Measurements from ENCODE around the gene FAM118A. TPM values are rescaled to one million over a fixed set of nuclear protein-coding genes. Genes with fewer than 3 reads are reported as not detected.

The FAM118A gene
- total RNA-seq, 2 donors from 2014 or later: 13.0 to 149 TPM

- H3K27me3 ChIP-seq: no peaks in the 10 kb centered on the region
- H3K27ac ChIP-seq: no peak overlapping the region
- intact Hi-C loops (cut with DNase I): no loop called here
- no peak overlapping the region for H3K4me3 ChIP-seq
- H3K4me1 ChIP-seq: no peaks in the 10 kb centered on the region
- 72 to 87% methylated on average over 3 of the region's 3 CpGs for WGBS, 2 donors
- no peaks in the 10 kb centered on the region for H3K9me3 ChIP-seq
- TF ChIP-seq POLR2A (IDR thresholded peaks at IDR 0.05) (no peak), CTCF (IDR thresholded peaks at IDR 0.05) (no peak)
- ATAC-seq (no peak), DNase-seq (no peak)
- H3K36me3 ChIP-seq (replicated peaks in 1 of 2; ENCODE audit: insufficient read depth in 1 of 2, low read depth in 2 of 2): no peaks in the 10 kb centered on the region
These were observed 66.3 kb downstream of the FAM118A start for GRCh38 chr22:45376009-45376408.

- Histone ChIP-seq H3K36me3 (replicated peaks in 1 of 2; ENCODE audit: insufficient read depth in 1 of 2, low read depth in 2 of 2) (no peaks in the 10 kb centered on the region), H3K4me1 (no peaks in the 10 kb centered on the region), H3K9me3 (no peaks in the 10 kb centered on the region), H3K4me3 (no peak overlapping the region), H3K27ac (no peak overlapping the region), H3K27me3 (no peaks in the 10 kb centered on the region)
- ATAC-seq (no peak), DNase-seq (peak in 3 of 4 donors; percentile 22 to 49 (median 36))
- WGBS, 2 donors: 54 to 75% methylated on average over 1 of the region's 1 CpG
- TF ChIP-seq CTCF (IDR thresholded peaks at IDR 0.05) (no peak), POLR2A (IDR thresholded peaks at IDR 0.05) (no peak)
- intact Hi-C loops (cut with DNase I): no loop called here
These were observed 67.0 kb downstream of the FAM118A start for GRCh38 chr22:45376703-45377102.

GRCh38 chr22:45381348-45381747 is 71.6 kb downstream of the FAM118A start:
- Histone ChIP-seq H3K36me3 (replicated peaks in 1 of 2; ENCODE audit: insufficient read depth in 1 of 2, low read depth in 2 of 2) (no peaks in the 10 kb centered on the region), H3K4me1 (no peaks in the 10 kb centered on the region), H3K27ac (no peak overlapping the region), H3K4me3 (no peak overlapping the region), H3K27me3 (no peaks in the 10 kb centered on the region), H3K9me3 (no peaks in the 10 kb centered on the region)
- intact Hi-C loops (cut with DNase I): no loop called here
- no peak for ATAC-seq
- WGBS, 2 donors: 78 to 86% methylated on average over 2 of the region's 2 CpGs
- no peak for DNase-seq
- TF ChIP-seq POLR2A (IDR thresholded peaks at IDR 0.05) (no peak), CTCF (IDR thresholded peaks at IDR 0.05) (no peak)

GRCh38 chr22:45389546-45389945 is 79.8 kb downstream of the FAM118A start:
- no peak overlapping the region for H3K27ac ChIP-seq
- H3K4me1 ChIP-seq: no peaks in the 10 kb centered on the region
- TF ChIP-seq CTCF (IDR thresholded peaks at IDR 0.05) (no peak), POLR2A (IDR thresholded peaks at IDR 0.05) (no peak)
- no peak overlapping the region for H3K4me3 ChIP-seq
- H3K27me3 ChIP-seq: no peaks in the 10 kb centered on the region
- 74% methylated on average over 3 of the region's 3 CpGs for WGBS, 2 donors
- no peak for DNase-seq
- no peaks in the 10 kb centered on the region for H3K9me3 ChIP-seq
- no peaks in the 10 kb centered on the region for H3K36me3 ChIP-seq (replicated peaks in 1 of 2; ENCODE audit: insufficient read depth in 1 of 2, low read depth in 2 of 2)
- intact Hi-C loops (cut with DNase I): no loop called here
- ATAC-seq: no peak

Other genes with a start within 250 kb of the FAM118A start
- gene NUP50, start 146.0 kb upstream of the FAM118A start, total RNA-seq: 10 to 100 TPM; 39.2 to 43.1 TPM
- 10 to 100 TPM; 14.2 to 17.9 TPM for gene KIAA0930, start 69.0 kb upstream of the FAM118A start, total RNA-seq
- gene UPK3A, start 25.0 kb upstream of the FAM118A start, total RNA-seq: not detected
- not detected for gene SMC1B, start 103.7 kb downstream of the FAM118A start, total RNA-seq
- not detected for gene RIBC2, start 103.8 kb downstream of the FAM118A start, total RNA-seq
- 100 to 1,000 TPM in 1 of 2 donors, 10 to 100 TPM in 1; 97.0 to 119 TPM for gene FBLN1, start 192.9 kb downstream of the FAM118A start, total RNA-seq